ENCODE results near the gene PEX11G.

The PEX11G gene

DNA sequence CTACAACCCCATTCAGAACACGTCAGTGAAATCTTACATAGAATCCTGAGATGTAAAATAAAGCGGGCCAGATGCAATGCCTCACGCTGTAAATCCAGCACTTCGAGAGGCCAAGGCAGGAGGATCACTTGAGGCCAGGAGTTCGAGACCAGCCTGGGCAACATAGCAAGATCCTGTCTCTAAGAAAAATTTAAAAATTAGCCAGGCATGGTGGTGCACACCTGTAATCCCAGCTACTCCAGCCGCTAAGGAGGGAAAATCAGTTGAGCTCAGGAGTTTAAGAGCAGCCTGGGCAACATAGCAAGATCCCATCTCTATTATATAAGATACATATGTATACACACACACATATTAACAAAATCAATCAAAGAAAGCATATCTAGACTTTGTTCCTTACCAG lies 41.2 kb downstream of the PEX11G start:
- peaks cover 76 to 93% (median 86%) of the 10 kb centered on the region in 3 donors for H3K36me3 ChIP-seq
- H3K9me3 ChIP-seq: peaks cover 0 to 4% (median 0%) of the 10 kb centered on the region in 3 donors
- TF ChIP-seq, protein P1, sequence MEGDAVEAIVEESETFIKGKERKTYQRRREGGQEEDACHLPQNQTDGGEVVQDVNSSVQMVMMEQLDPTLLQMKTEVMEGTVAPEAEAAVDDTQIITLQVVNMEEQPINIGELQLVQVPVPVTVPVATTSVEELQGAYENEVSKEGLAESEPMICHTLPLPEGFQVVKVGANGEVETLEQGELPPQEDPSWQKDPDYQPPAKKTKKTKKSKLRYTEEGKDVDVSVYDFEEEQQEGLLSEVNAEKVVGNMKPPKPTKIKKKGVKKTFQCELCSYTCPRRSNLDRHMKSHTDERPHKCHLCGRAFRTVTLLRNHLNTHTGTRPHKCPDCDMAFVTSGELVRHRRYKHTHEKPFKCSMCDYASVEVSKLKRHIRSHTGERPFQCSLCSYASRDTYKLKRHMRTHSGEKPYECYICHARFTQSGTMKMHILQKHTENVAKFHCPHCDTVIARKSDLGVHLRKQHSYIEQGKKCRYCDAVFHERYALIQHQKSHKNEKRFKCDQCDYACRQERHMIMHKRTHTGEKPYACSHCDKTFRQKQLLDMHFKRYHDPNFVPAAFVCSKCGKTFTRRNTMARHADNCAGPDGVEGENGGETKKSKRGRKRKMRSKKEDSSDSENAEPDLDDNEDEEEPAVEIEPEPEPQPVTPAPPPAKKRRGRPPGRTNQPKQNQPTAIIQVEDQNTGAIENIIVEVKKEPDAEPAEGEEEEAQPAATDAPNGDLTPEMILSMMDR (IDR thresholded peaks at IDR 0.05): no peak
- no peaks in the 10 kb centered on the region for H3K27me3 ChIP-seq
- no peak for DNase-seq
- H3K4me1 ChIP-seq: no peaks in the 10 kb centered on the region
- intact Hi-C loops (cut with DNase I; ENCODE audit: low total_unique reads): no loop called here
- no peak overlapping the region for H3K4me3 ChIP-seq
- no peak overlapping the region for H3K27ac ChIP-seq

DNA sequence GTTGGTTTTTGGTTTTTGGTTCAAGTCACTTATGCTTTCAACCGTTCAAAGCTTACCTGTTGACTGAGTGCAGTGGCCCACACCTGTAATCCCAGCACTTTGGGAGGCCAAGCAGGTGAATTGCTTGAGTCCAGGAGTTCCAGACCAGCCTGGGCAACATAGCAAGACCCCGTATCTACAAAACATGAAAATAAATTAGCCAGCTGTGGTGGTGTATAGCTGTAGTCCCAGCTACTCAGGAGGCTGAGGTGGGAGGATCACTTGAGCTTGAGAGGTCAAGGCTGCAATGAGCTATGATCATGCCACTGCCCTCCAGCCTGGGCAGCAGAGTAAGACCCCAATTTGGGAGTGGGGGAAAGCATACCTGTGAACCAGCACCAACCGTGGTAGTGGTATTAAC lies 43.7 kb downstream of the PEX11G start:
- no peaks in the 10 kb centered on the region for H3K4me1 ChIP-seq
- no peak overlapping the region for H3K27ac ChIP-seq
- TF ChIP-seq, protein P1 (IDR thresholded peaks at IDR 0.05): no peak
- DNase-seq: no peak
- H3K36me3 ChIP-seq: peaks cover 73 to 98% (median 89%) of the 10 kb centered on the region in 3 donors
- H3K27me3 ChIP-seq: no peaks in the 10 kb centered on the region
- intact Hi-C loops (cut with DNase I; ENCODE audit: low total_unique reads): no loop called here
- peaks cover 0 to 3% (median 0%) of the 10 kb centered on the region in 3 donors for H3K9me3 ChIP-seq
- no peak overlapping the region for H3K4me3 ChIP-seq

DNA sequence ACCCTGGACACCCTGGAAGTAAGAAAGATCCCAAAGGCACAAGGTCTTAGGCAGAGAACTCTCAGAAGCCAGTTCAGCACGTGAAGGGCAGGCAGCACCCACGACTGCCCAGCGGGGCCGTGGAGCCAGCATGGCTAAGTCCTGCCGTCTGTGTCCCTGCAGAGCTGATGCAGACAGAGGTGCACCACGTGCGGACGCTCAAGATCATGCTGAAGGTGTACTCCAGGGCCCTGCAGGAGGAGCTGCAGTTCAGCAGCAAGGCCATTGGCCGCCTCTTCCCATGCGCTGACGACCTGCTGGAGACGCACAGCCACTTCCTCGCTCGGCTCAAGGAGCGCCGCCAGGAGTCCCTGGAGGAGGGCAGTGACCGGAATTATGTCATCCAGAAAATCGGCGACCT lies 44.8 kb downstream of the PEX11G start:
- Histone ChIP-seq H3K4me3 (no peak overlapping the region), H3K4me1 (no peaks in the 10 kb centered on the region), H3K36me3 (peaks cover 64 to 95% (median 79%) of the 10 kb centered on the region in 3 donors), H3K27ac (no peak overlapping the region), H3K9me3 (no peaks in the 10 kb centered on the region), H3K27me3 (no peaks in the 10 kb centered on the region)
- TF ChIP-seq, protein P1 (IDR thresholded peaks at IDR 0.05): no peak
- DNase-seq: no peak
- intact Hi-C loops (cut with DNase I; ENCODE audit: low total_unique reads): no loop called here

DNA sequence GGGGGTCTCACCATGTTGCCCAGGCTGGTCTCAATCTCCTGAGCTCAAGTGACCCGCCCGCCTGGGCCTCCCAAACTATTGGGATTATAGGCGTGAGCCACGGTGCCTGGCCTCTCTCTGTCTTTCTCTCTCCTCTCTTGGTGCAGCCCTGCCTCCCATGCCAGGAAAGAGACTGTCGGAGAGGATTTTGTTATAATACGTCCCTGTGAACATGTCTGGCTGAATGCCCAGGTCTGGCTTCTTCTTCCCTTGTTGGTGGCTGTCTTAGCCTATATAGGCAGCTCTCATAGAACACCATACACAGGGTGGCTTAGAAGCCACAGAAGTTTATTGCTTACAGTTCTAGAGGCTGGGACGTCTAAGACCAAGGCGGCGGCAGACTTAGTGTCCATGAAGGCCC lies 46.4 kb downstream of the PEX11G start:
- Histone ChIP-seq H3K36me3 (peaks cover 48 to 79% (median 62%) of the 10 kb centered on the region in 3 donors), H3K4me3 (no peak overlapping the region), H3K9me3 (no peaks in the 10 kb centered on the region), H3K4me1 (no peaks in the 10 kb centered on the region), H3K27me3 (no peaks in the 10 kb centered on the region), H3K27ac (no peak overlapping the region)
- DNase-seq: peak in 1 of 2 donors; percentile 31
- TF ChIP-seq, protein P1 (IDR thresholded peaks at IDR 0.05): no peak
- intact Hi-C loops (cut with DNase I; ENCODE audit: low total_unique reads): no loop called here

DNA sequence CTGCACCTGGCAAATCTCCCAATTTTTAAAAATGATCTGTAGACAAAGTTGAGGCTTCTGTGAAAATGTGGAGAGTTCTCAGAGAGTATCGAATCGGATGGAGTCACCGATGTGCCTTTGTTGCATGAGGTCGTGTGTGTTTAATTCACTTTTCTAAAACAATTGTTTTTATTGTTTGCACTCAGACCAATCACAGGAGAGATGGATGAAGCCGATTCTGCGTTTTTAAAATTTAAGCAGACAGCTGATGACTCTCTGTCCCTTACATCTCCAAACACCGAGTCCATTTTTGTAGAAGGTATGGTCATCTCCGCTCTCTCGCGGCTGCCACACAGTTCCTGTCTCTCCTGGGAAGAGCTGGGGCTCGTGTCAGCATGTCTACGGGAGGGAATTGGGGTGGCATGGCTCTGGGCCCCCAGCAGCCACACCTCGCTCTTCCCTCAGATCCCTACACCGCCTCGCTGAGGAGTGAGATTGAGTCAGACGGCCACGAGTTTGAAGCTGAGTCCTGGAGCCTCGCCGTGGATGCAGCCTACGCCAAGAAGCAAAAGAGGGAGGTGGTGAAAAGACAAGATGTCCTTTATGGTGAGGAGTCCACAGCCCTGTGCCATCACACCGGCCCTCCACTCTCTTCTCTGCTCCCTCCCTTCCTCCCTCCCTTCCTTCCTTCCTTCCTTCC lies 47.2 kb downstream of the PEX11G start:
- Histone ChIP-seq H3K36me3 (peaks cover 40 to 71% (median 57%) of the 10 kb centered on the region in 3 donors), H3K4me3 (no peak overlapping the region), H3K27me3 (no peaks in the 10 kb centered on the region), H3K9me3 (no peaks in the 10 kb centered on the region), H3K4me1 (no peaks in the 10 kb centered on the region), H3K27ac (no peak overlapping the region)
- no peak for DNase-seq
- TF ChIP-seq, protein P1 (IDR thresholded peaks at IDR 0.05): no peak
- intact Hi-C loops (cut with DNase I; ENCODE audit: low total_unique reads): no loop called here
